ENCODE data around the gene RANBP1.

Gene RANBP1

GRCh38 chr22:20125201-20126174 lies 9.6 kb downstream of the RANBP1 start:
- H3K4me1 Mint-ChIP-seq: no peaks in the 10 kb centered on the region
- peaks cover 41% of the 10 kb centered on the region for H3K36me3 Mint-ChIP-seq (ENCODE audit: low read depth)
- no peaks in the 10 kb centered on the region for H3K27me3 Mint-ChIP-seq (ENCODE audit: low read depth)
- no peak overlapping the region for H3K27ac Mint-ChIP-seq
- no peak overlapping the region for H3K4me3 Mint-ChIP-seq
- no peak for TF ChIP-seq CTCF (IDR thresholded peaks at IDR 0.05; ENCODE audit: unreplicated experiment in 3 of 3)
- no peaks in the 10 kb centered on the region for H3K9me3 Mint-ChIP-seq

GRCh38 chr22:20126284-20127029 lies 10.6 kb downstream of the RANBP1 start:
- H3K36me3 Mint-ChIP-seq (ENCODE audit: low read depth): peaks cover 37% of the 10 kb centered on the region
- no peak overlapping the region for H3K4me3 Mint-ChIP-seq
- H3K4me1 Mint-ChIP-seq: no peaks in the 10 kb centered on the region
- no peaks in the 10 kb centered on the region for H3K9me3 Mint-ChIP-seq
- TF ChIP-seq CTCF (IDR thresholded peaks at IDR 0.05; ENCODE audit: unreplicated experiment in 3 of 3): no peak
- no peaks in the 10 kb centered on the region for H3K27me3 Mint-ChIP-seq (ENCODE audit: low read depth)
- H3K27ac Mint-ChIP-seq: no peak overlapping the region

GRCh38 chr22:20127318-20127868 lies 11.5 kb downstream of the RANBP1 start:
- Mint-ChIP-seq H3K36me3 (ENCODE audit: low read depth) (peaks cover 28% of the 10 kb centered on the region), H3K27ac (no peak overlapping the region), H3K4me3 (no peak overlapping the region), H3K27me3 (ENCODE audit: low read depth) (no peaks in the 10 kb centered on the region), H3K4me1 (no peaks in the 10 kb centered on the region), H3K9me3 (no peaks in the 10 kb centered on the region)
- no peak for TF ChIP-seq CTCF (IDR thresholded peaks at IDR 0.05; ENCODE audit: unreplicated experiment in 3 of 3)

- Mint-ChIP-seq H3K4me3 (no peak overlapping the region), H3K36me3 (ENCODE audit: low read depth) (peaks cover 24% of the 10 kb centered on the region), H3K27ac (no peak overlapping the region), H3K9me3 (no peaks in the 10 kb centered on the region), H3K4me1 (peaks cover 4% of the 10 kb centered on the region), H3K27me3 (ENCODE audit: low read depth) (no peaks in the 10 kb centered on the region)
- no peak for TF ChIP-seq CTCF (IDR thresholded peaks at IDR 0.05; ENCODE audit: unreplicated experiment in 3 of 3)
These were observed 12.1 kb downstream of the RANBP1 start for GRCh38 chr22:20127869-20128618.

GRCh38 chr22:20128619-20128901 lies 12.7 kb downstream of the RANBP1 start:
- Mint-ChIP-seq H3K4me1 (peaks cover 7% of the 10 kb centered on the region), H3K27me3 (ENCODE audit: low read depth) (no peaks in the 10 kb centered on the region), H3K27ac (no peak overlapping the region), H3K4me3 (no peak overlapping the region), H3K36me3 (ENCODE audit: low read depth) (peaks cover 24% of the 10 kb centered on the region), H3K9me3 (no peaks in the 10 kb centered on the region)
- no peak for TF ChIP-seq CTCF (IDR thresholded peaks at IDR 0.05; ENCODE audit: unreplicated experiment in 3 of 3)

Measured in nephron (organoid).